Neuronal stem cell (in vitro differentiated cells): ENCODE results near the gene HEATR3.
A peak's percentile ranks its signal among the peaks of the same experiment; 100 is the strongest.

Experiments used
- DNase-seq: peaks from one replicate; pipeline ENCODE4 v3.0.0-alpha.2; 2013; ENCODE audit warnings: low spot score
- H2AFZ ChIP-seq: one replicate; pipeline ENCODE4 v1.6.1; 2013; ENCODE audit warnings: mild to moderate bottlenecking, low read length, inconsistent platforms
- H2AK5ac ChIP-seq: 2 replicates; pipeline ENCODE4 v1.6.1; 2013; ENCODE audit warnings: low read depth, mild to moderate bottlenecking, inconsistent platforms, low read length, moderate library complexity, mixed read lengths
- H2BK120ac ChIP-seq: 2 replicates; pipeline ENCODE4 v1.6.1; 2013; ENCODE audit warnings: low read depth, mild to moderate bottlenecking, inconsistent platforms, low read length, moderate library complexity, mixed read lengths
- H2BK12ac ChIP-seq: one replicate; pipeline ENCODE4 v1.6.1; 2013; ENCODE audit warnings: low read length, inconsistent platforms
- H2BK15ac ChIP-seq: 2 replicates; pipeline ENCODE4 v1.6.1; 2013; ENCODE audit warnings: mild to moderate bottlenecking, low read length, inconsistent platforms, mixed read lengths
- H2BK5ac ChIP-seq: one replicate; pipeline ENCODE4 v1.6.1; 2013; ENCODE audit warnings: inconsistent platforms, mild to moderate bottlenecking, low read length, moderate library complexity
- H3K14ac ChIP-seq: one replicate; pipeline ENCODE4 v1.6.1; 2013; ENCODE audit warnings: low read length, inconsistent platforms
- H3K18ac ChIP-seq: 2 replicates; pipeline ENCODE4 v1.6.1; 2013; ENCODE audit warnings: low read length, inconsistent platforms
- H3K23ac ChIP-seq: 2 replicates; pipeline ENCODE4 v1.6.1; 2013; ENCODE audit warnings: low read depth, mild to moderate bottlenecking, mixed read lengths, low read length, inconsistent platforms; ENCODE audit not compliant: poor library complexity
- H3K27ac ChIP-seq: replicated peaks from 3 replicates; pipeline ENCODE4 v1.5.1; 2013; ENCODE audit warnings: low read length, inconsistent platforms
- H3K27me3 ChIP-seq, 3 experiments: 2 replicates each; pipeline ENCODE4 v1.6.1; 2013; ENCODE audit warnings: low read length in 3 of 3, mild to moderate bottlenecking in 2 of 3, inconsistent platforms in 1 of 3, low read depth in 1 of 3, mixed read lengths in 1 of 3, moderate library complexity in 1 of 3; ENCODE audit not compliant: control insufficient read depth in 3 of 3, insufficient read depth in 3 of 3
- H3K36me3 ChIP-seq, 2 donors: replicated peaks in 1 of 2; 2 replicates each; pipeline ENCODE4 v1.6.1; 2013; ENCODE audit warnings: low read length in 2 of 2; ENCODE audit not compliant: control insufficient read depth in 2 of 2, insufficient read depth in 2 of 2
- H3K4ac ChIP-seq: 2 replicates; pipeline ENCODE4 v1.6.1; 2013; ENCODE audit warnings: inconsistent platforms, mild to moderate bottlenecking, low read length, moderate library complexity
- H3K4me1 ChIP-seq, 2 donors: 1 replicate in 1 of 2; 2 replicates in 1 of 2; pipeline ENCODE4 v1.6.1; 2013; ENCODE audit warnings: low read length in 2 of 2, low read depth in 1 of 2; ENCODE audit not compliant: control insufficient read depth in 2 of 2, insufficient read depth in 1 of 2
- H3K4me2 ChIP-seq: one replicate; pipeline ENCODE4 v1.6.1; 2013; ENCODE audit warnings: mild to moderate bottlenecking, low read length, inconsistent platforms; ENCODE audit not compliant: insufficient read depth, poor library complexity, severe bottlenecking
- H3K4me3 ChIP-seq, 2 donors: 2 replicates each; pipeline ENCODE4 v1.5.1; 2013; ENCODE audit warnings: low read length in 2 of 2, mild to moderate bottlenecking in 2 of 2, inconsistent platforms in 1 of 2, moderate library complexity in 1 of 2
- H3K79me1 ChIP-seq: one replicate; pipeline ENCODE4 v1.6.1; 2013; ENCODE audit warnings: low read depth, mild to moderate bottlenecking, inconsistent platforms, low read length, moderate library complexity
- H3K9ac ChIP-seq: one replicate; pipeline ENCODE4 v1.6.1; 2013; ENCODE audit warnings: mild to moderate bottlenecking, low read depth, low read length, inconsistent platforms; ENCODE audit not compliant: poor library complexity
- H3K9me3 ChIP-seq, 2 donors: replicated peaks in 1 of 2; 2 replicates each; pipeline versions ENCODE3 to v1.6.1; 2013; ENCODE audit warnings: low read length in 2 of 2, mild to moderate bottlenecking in 2 of 2, inconsistent platforms in 1 of 2, low read depth in 1 of 2, mixed read lengths in 1 of 2, moderate library complexity in 1 of 2; ENCODE audit not compliant: control insufficient read depth in 2 of 2, insufficient read depth in 1 of 2
- H4K8ac ChIP-seq: one replicate; pipeline ENCODE4 v1.6.1; 2013; ENCODE audit warnings: low read depth, mild to moderate bottlenecking, inconsistent platforms, low read length, moderate library complexity
- H4K91ac ChIP-seq: one replicate; pipeline ENCODE4 v1.6.1; 2013; ENCODE audit warnings: low read length, low read depth, mild to moderate bottlenecking, inconsistent platforms; ENCODE audit not compliant: poor library complexity
- WGBS, 2 donors: extraction: QIAGEN DNeasy Blood & Tissue Kit; methylation state at CpG; one replicate each; pipeline ENCODE4 v1.1.7; 2013; ENCODE audit warnings: missing lambda C conversion rate in 2 of 2, mixed read lengths in 1 of 2; ENCODE audit not compliant: insufficient read length in 2 of 2, insufficient replicate concordance in 1 of 2; ENCODE audit errors: extremely low coverage in 2 of 2; 5-methylcytosine and 5-hydroxymethylcytosine counted together

Gene HEATR3

GRCh38 chr16:50099957-50100648, 34.3 kb downstream of the HEATR3 start:
- Histone ChIP-seq H2BK120ac (no peak overlapping the region), H2BK12ac (no peak overlapping the region), H3K36me3 (peaks cover 6 to 35% of the 10 kb centered on the region in 2 donors), H3K23ac (no peak overlapping the region), H3K14ac (no peak overlapping the region), H3K4me3 (no peak overlapping the region), H2BK15ac (no peak overlapping the region), H3K27ac (no peak overlapping the region), H2BK5ac (no peak overlapping the region), H3K18ac (no peak overlapping the region), H3K9ac (no peak overlapping the region), H4K91ac (no peak overlapping the region), H3K9me3 (no peaks in the 10 kb centered on the region), H3K4ac (no peak overlapping the region), H3K4me1 (no peaks in the 10 kb centered on the region), H2AFZ (no peak overlapping the region), H3K27me3 (no peaks in the 10 kb centered on the region), H2AK5ac (no peak overlapping the region), H3K79me1 (no peaks in the 10 kb centered on the region), H3K4me2 (no peak overlapping the region), H4K8ac (no peak overlapping the region)
- no CpG with 5 or more reads among the region's 6 CpGs for WGBS, 2 donors
- no peak for DNase-seq

DNA sequence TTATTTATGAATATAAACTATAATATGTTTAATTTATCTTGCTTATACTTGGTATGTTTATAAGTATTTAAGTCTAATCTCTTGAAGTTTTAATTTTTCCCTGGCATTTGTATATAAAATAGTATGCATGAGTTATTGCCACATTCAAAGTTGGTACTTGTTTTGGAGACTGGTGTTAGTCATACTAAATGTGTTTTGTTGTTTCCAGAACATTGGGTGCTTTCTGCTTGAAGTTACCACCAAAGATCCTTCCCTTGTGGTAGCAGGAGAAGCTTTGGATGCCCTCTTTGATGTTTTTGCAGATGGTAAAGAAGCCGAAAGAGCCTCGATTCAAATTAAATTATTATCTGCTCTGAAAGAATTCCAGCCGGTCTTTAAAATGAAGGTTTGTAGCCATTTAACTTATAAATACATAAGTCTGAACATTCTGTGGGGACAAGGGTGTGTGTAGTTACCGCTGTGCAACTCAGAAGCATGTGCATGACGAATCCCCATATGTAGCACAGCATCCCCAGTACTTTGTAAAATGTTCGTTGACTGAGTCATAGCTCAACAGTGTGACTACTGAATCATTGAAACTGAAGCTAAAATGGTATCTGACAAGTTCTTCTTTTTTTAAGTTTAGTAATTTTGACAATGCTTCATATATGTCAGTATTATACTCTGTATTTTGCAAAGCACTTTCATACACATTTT, 36.4 kb downstream of the HEATR3 start:
- Histone ChIP-seq H3K9me3 (no peaks in the 10 kb centered on the region), H2AFZ (no peak overlapping the region), H2BK15ac (no peak overlapping the region), H3K14ac (no peak overlapping the region), H3K9ac (no peak overlapping the region), H2BK120ac (no peak overlapping the region), H3K36me3 (peaks cover 6 to 37% of the 10 kb centered on the region in 2 donors), H2BK12ac (no peak overlapping the region), H2BK5ac (no peak overlapping the region), H2AK5ac (no peak overlapping the region), H3K27ac (no peak overlapping the region), H3K4me3 (no peak overlapping the region), H3K18ac (no peak overlapping the region), H3K4ac (no peak overlapping the region), H3K4me2 (no peak overlapping the region), H4K91ac (no peak overlapping the region), H3K23ac (no peak overlapping the region), H3K27me3 (no peaks in the 10 kb centered on the region), H3K4me1 (no peaks in the 10 kb centered on the region), H4K8ac (no peak overlapping the region), H3K79me1 (no peaks in the 10 kb centered on the region)
- no CpG with 5 or more reads among the region's 6 CpGs for WGBS, 2 donors
- DNase-seq, result no peak

DNA sequence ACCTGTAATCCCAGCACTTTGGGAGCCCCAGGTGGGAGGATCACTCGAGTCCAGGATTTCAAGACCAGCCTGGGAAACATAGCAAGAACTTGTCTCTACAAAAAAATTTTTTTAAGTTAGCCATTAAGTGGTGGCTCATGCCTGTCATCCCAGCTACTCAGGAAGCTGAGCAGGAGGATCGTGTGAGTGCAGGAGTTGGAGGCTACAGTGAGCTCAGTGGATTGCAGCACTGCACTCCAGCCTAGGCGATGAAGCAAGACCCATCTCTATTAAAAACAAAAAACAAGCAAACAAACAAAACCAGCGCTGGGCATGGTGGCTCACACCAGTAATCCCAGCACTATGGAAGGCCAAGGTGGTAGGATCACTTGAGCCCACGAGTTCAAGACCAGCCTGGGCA, 38.0 kb downstream of the HEATR3 start:
- H3K9ac ChIP-seq, result no peak overlapping the region
- DNase-seq, result no peak
- H4K8ac ChIP-seq, result no peak overlapping the region
- H2AFZ ChIP-seq, result no peak overlapping the region
- no peaks in the 10 kb centered on the region for H3K9me3 ChIP-seq
- no peaks in the 10 kb centered on the region for H3K27me3 ChIP-seq
- H4K91ac ChIP-seq, result no peak overlapping the region
- no CpG with 5 or more reads among the region's 5 CpGs for WGBS, 2 donors
- no peak overlapping the region for H2BK15ac ChIP-seq
- H3K23ac ChIP-seq, result no peak overlapping the region
- no peak overlapping the region for H3K4me3 ChIP-seq
- H3K36me3 ChIP-seq, result peaks cover 6 to 37% of the 10 kb centered on the region in 2 donors
- no peak overlapping the region for H3K14ac ChIP-seq
- no peak overlapping the region for H3K4ac ChIP-seq
- H3K4me1 ChIP-seq, result no peaks in the 10 kb centered on the region
- H3K27ac ChIP-seq, result no peak overlapping the region
- H2AK5ac ChIP-seq, result no peak overlapping the region
- no peak overlapping the region for H2BK12ac ChIP-seq
- no peaks in the 10 kb centered on the region for H3K79me1 ChIP-seq
- H3K18ac ChIP-seq, result no peak overlapping the region
- H2BK120ac ChIP-seq, result no peak overlapping the region
- no peak overlapping the region for H2BK5ac ChIP-seq
- no peak overlapping the region for H3K4me2 ChIP-seq

- no peak overlapping the region for H2BK5ac ChIP-seq
- no peaks in the 10 kb centered on the region for H3K27me3 ChIP-seq
- H3K4me3 ChIP-seq, result no peak overlapping the region
- H2BK15ac ChIP-seq, result no peak overlapping the region
- no peak overlapping the region for H3K9ac ChIP-seq
- H3K79me1 ChIP-seq, result no peaks in the 10 kb centered on the region
- H3K23ac ChIP-seq, result peak overlapping the region; percentile 56
- no peak overlapping the region for H2BK120ac ChIP-seq
- no peak for DNase-seq
- H3K27ac ChIP-seq, result peak overlapping the region; percentile 42
- H2AK5ac ChIP-seq, result no peak overlapping the region
- WGBS, 2 donors, result no CpG with 5 or more reads among the region's 8 CpGs
- H4K91ac ChIP-seq, result no peak overlapping the region
- H3K14ac ChIP-seq, result peak overlapping the region; percentile 66
- no peak overlapping the region for H4K8ac ChIP-seq
- peak overlapping the region; percentile 49 for H3K18ac ChIP-seq
- no peaks in the 10 kb centered on the region for H3K9me3 ChIP-seq
- H3K4me2 ChIP-seq, result no peak overlapping the region
- peak overlapping the region; percentile 48 for H2AFZ ChIP-seq
- H3K4me1 ChIP-seq, result peaks cover 3 to 7% of the 10 kb centered on the region in 2 donors
- H2BK12ac ChIP-seq, result peak overlapping the region; percentile 59
- H3K4ac ChIP-seq, result no peak overlapping the region
- no peaks in the 10 kb centered on the region for H3K36me3 ChIP-seq
Measured at GRCh38 chr16:50114357-50115129, 48.8 kb downstream of the HEATR3 start.
